ENCODE measurements around the gene RCVRN.

- TF ChIP-seq SETDB1 (CRISPR knock-in tag; IDR thresholded peaks at IDR 0.05; ENCODE audit: borderline replicate concordance) (no peak), ZNF224 (CRISPR knock-in tag; IDR thresholded peaks at IDR 0.05) (no peak), ZNF660 (CRISPR knock-in tag; IDR thresholded peaks at IDR 0.05; ENCODE audit: borderline replicate concordance, low read depth) (no peak), RBM39 (IDR thresholded peaks at IDR 0.05; ENCODE audit: low read depth, low read length, poor library complexity, severe bottlenecking) (no peak), CTCF (CRISPR knock-in tag; IDR thresholded peaks at IDR 0.05) (no peak), SP1 (IDR thresholded peaks at IDR 0.05) (no peak), SP1 (CRISPR knock-in tag; IDR thresholded peaks at IDR 0.05) (no peak), ZFX (CRISPR knock-in tag; IDR thresholded peaks at IDR 0.05; ENCODE audit: low read depth) (no peak), CBFB (CRISPR knock-in tag; IDR thresholded peaks at IDR 0.05) (no peak), KAT7 (CRISPR knock-in tag; IDR thresholded peaks at IDR 0.05; ENCODE audit: borderline replicate concordance) (no peak), ETV6 (CRISPR knock-in tag; conservative IDR thresholded peaks at IDR 0.05) (no peak)
Observed at GRCh38 chr17:9855036-9855435, 50.0 kb downstream of the RCVRN start.

All from HepG2 (cell line).